ENCODE measurements around the gene ZNF282. TPM values are rescaled to one million over a fixed set of nuclear protein-coding genes. Genes with fewer than 3 reads are reported as not detected.

The ZNF282 gene
- total and polyA plus RNA-seq, 9 of the 15 experiments (the other 6 are each of a cell fraction or from before 2014, with no cell fraction given) = 0.76 to 58.6 (median 17.4) TPM

DNA sequence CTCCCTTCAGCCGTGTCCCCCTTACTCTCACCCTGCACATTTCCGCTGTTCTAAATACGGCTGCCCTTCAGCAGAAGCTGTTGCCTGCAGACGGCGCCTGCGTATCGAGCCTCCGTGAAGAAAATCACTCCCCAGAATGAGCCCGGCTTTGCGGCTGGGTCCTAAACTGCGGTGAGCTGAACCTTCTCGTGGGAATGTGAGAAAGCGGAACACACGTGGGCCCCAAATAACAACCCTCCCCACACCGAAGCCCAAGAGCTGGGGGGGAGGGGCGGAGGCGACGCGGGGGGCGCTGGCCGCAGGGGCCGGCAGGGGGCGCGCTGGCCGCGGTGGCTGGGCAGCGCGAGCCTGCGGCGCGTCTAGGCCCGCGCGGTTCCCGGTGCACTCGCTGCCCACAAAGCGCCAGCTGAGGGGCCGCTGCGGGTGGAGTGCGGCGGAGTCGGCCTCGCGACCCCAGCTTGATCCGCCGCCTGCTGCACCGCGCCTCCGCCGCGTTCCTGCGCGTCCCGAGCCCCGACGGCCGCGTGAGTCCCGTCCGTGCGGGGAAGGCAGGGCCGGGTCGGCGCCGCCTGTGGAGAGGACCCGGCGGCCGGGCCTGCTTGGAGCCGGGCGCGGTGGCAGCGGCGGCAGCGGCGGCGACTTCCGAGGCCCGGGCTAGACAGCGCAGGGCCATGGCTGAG is 48.1 kb upstream of the ZNF282 start, which contains the start of gene ZNF398 (continued):
- TF ChIP-seq SRSF9 (IDR thresholded peaks at IDR 0.05; ENCODE audit: borderline replicate concordance, low read depth, low read length) (no peak), KDM1A (IDR thresholded peaks at IDR 0.05) (no peak), SMC3 (conservative IDR thresholded peaks at IDR 0.05; ENCODE audit: insufficient read depth, low read depth, low read length) (peak; percentile 38; the same call in 1 of the 2 replicates), HNRNPL (IDR thresholded peaks at IDR 0.05; ENCODE audit: low read depth, low read length) (peak; percentile 92; the same call in 1 of the 2 replicates), EGR1 (conservative IDR thresholded peaks at IDR 0.05) (no peak), ZBTB17 (CRISPR knock-in tag; IDR thresholded peaks at IDR 0.05) (no peak), SNIP1 (IDR thresholded peaks at IDR 0.05; ENCODE audit: low read depth) (no peak), ZNF79 (CRISPR knock-in tag; IDR thresholded peaks at IDR 0.05; ENCODE audit: low read depth) (no peak), FOXJ3 (CRISPR knock-in tag; IDR thresholded peaks at IDR 0.05) (no peak), TBL1XR1 (IDR thresholded peaks at IDR 0.05; ENCODE audit: low read length in 2 of 2) (no peak; a peak in 1 of 4 replicates), ETS2 (tag; IDR thresholded peaks at IDR 0.05; ENCODE audit: borderline replicate concordance, poor library complexity, severe bottlenecking) (no peak), NEUROD1 (IDR thresholded peaks at IDR 0.05; ENCODE audit: borderline replicate concordance, low read depth, low read length, partially characterized antibody) (no peak), ILK (tag; IDR thresholded peaks at IDR 0.05; ENCODE audit: borderline replicate concordance, low read depth) (no peak), DNMT1 (IDR thresholded peaks at IDR 0.05) (no peak)
- TF ChIP-seq, protein P1, sequence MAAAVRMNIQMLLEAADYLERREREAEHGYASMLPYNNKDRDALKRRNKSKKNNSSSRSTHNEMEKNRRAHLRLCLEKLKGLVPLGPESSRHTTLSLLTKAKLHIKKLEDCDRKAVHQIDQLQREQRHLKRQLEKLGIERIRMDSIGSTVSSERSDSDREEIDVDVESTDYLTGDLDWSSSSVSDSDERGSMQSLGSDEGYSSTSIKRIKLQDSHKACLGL (CRISPR knock-in tag; IDR thresholded peaks at IDR 0.05; ENCODE audit: borderline replicate concordance, poor library complexity, severe bottlenecking) = no peak
- TF ChIP-seq, protein P2, sequence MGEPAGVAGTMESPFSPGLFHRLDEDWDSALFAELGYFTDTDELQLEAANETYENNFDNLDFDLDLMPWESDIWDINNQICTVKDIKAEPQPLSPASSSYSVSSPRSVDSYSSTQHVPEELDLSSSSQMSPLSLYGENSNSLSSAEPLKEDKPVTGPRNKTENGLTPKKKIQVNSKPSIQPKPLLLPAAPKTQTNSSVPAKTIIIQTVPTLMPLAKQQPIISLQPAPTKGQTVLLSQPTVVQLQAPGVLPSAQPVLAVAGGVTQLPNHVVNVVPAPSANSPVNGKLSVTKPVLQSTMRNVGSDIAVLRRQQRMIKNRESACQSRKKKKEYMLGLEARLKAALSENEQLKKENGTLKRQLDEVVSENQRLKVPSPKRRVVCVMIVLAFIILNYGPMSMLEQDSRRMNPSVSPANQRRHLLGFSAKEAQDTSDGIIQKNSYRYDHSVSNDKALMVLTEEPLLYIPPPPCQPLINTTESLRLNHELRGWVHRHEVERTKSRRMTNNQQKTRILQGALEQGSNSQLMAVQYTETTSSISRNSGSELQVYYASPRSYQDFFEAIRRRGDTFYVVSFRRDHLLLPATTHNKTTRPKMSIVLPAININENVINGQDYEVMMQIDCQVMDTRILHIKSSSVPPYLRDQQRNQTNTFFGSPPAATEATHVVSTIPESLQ (CRISPR knock-in tag; IDR thresholded peaks at IDR 0.05) = 0 out of 2 replicates have a peak, but pooled peaks have one; percentile 73
- TF ChIP-seq, protein P3, sequence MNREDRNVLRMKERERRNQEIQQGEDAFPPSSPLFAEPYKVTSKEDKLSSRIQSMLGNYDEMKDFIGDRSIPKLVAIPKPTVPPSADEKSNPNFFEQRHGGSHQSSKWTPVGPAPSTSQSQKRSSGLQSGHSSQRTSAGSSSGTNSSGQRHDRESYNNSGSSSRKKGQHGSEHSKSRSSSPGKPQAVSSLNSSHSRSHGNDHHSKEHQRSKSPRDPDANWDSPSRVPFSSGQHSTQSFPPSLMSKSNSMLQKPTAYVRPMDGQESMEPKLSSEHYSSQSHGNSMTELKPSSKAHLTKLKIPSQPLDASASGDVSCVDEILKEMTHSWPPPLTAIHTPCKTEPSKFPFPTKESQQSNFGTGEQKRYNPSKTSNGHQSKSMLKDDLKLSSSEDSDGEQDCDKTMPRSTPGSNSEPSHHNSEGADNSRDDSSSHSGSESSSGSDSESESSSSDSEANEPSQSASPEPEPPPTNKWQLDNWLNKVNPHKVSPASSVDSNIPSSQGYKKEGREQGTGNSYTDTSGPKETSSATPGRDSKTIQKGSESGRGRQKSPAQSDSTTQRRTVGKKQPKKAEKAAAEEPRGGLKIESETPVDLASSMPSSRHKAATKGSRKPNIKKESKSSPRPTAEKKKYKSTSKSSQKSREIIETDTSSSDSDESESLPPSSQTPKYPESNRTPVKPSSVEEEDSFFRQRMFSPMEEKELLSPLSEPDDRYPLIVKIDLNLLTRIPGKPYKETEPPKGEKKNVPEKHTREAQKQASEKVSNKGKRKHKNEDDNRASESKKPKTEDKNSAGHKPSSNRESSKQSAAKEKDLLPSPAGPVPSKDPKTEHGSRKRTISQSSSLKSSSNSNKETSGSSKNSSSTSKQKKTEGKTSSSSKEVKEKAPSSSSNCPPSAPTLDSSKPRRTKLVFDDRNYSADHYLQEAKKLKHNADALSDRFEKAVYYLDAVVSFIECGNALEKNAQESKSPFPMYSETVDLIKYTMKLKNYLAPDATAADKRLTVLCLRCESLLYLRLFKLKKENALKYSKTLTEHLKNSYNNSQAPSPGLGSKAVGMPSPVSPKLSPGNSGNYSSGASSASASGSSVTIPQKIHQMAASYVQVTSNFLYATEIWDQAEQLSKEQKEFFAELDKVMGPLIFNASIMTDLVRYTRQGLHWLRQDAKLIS (CRISPR knock-in tag; IDR thresholded peaks at IDR 0.05) = peak; percentile 83; the same call in 1 of the 2 replicates
